SK-N-SH (cell line): Measurements from ENCODE around the gene IL37. TPM values are rescaled to one million over a fixed set of nuclear protein-coding genes. Genes with fewer than 3 reads are reported as not detected.
"Not testable (repeated sequence)": the region's sequence is repeated elsewhere in the genome, so short reads cannot be mapped to it uniquely, and the experiment has no call there.

ENCODE experiments used
- CTCF ChIA-PET: fragments of 300-600, 350-600 bp; formaldehyde crosslinking; extraction: SDS; loops from one replicate; lab custom pipeline; 2021; lab: Yijun Ruan, JAX
- POLR2A ChIA-PET: fragments of 350-600 bp; sonication (Branson Sonifier 250); formaldehyde crosslinking; extraction: SDS; loops from one replicate; lab custom pipeline; 2020; ENCODE audit warnings: antibody characterized with exemption, inconsistent platforms; lab: Yijun Ruan, JAX
- DNase-seq: peaks from one replicate; pipeline ENCODE4 v3.0.0; 2012
- H2AFZ ChIP-seq: fragments of 200-600 bp; sonication (generic); 2 replicates; pipeline ENCODE4 v1.8.1; 2016; ENCODE audit warnings: antibody characterized with exemption, mild to moderate bottlenecking, low read depth
- H3F3A ChIP-seq: fragments of 200-600 bp; sonication (generic); replicated peaks from 2 replicates; pipeline ENCODE3; 2016; ENCODE audit warnings: antibody characterized with exemption, mild to moderate bottlenecking; ENCODE audit not compliant: insufficient read depth
- H3K27ac ChIP-seq, 2 experiments: fragments of 200-500 bp in 1 of 2; fragments of 200-600 bp in 1 of 2; sonication (Bioruptor generic) in 1 of 2; sonication (generic), shearing (Covaris generic) in 1 of 2; 2 replicates each; pipeline versions ENCODE4 v1.5.1 to v1.6.1; 2014 to 2016; ENCODE audit warnings: low read depth in 2 of 2, inconsistent platforms in 1 of 2, low read length in 1 of 2, mild to moderate bottlenecking in 1 of 2, mixed read lengths in 1 of 2
- H3K27me3 ChIP-seq: fragments of 200-600 bp; sonication (generic), shearing (Covaris generic); 2 replicates; pipeline ENCODE4 v1.6.1; 2016; ENCODE audit warnings: mixed run types; ENCODE audit not compliant: insufficient read depth
- H3K36me3 ChIP-seq, 2 experiments: fragments of 200-500 bp in 1 of 2; fragments of 200-600 bp in 1 of 2; sonication (Bioruptor generic) in 1 of 2; sonication (generic) in 1 of 2; replicated peaks in 1 of 2; 2 replicates each; pipeline versions ENCODE3 to v1.5.1; 2014 to 2016; ENCODE audit warnings: low read length in 1 of 2, mild to moderate bottlenecking in 1 of 2; ENCODE audit not compliant: insufficient read depth in 2 of 2, control insufficient read depth in 1 of 2
- H3K4me1 ChIP-seq, 2 experiments: fragments of 200-500 bp in 1 of 2; fragments of 200-600 bp in 1 of 2; sonication (Bioruptor generic) in 1 of 2; sonication (generic), shearing (Covaris generic) in 1 of 2; 2 replicates each; pipeline versions ENCODE4 v1.5.1 to v1.6.1; 2014 to 2016; ENCODE audit warnings: low read depth in 1 of 2, low read length in 1 of 2, mixed run types in 1 of 2; ENCODE audit not compliant: insufficient read depth in 2 of 2, control insufficient read depth in 1 of 2
- H3K4me2 ChIP-seq: fragments of 200-600 bp; sonication (generic), shearing (Covaris generic); 2 replicates; pipeline ENCODE4 v1.6.1; 2017; ENCODE audit warnings: mixed run types
- H3K4me3 ChIP-seq, 2 experiments: fragments of 200-500 bp in 1 of 2; fragments of 200-600 bp in 1 of 2; sonication (Bioruptor generic) in 1 of 2; sonication (generic), shearing (Covaris generic) in 1 of 2; 2 replicates each; pipeline versions ENCODE4 v1.5.1 to v1.8.1; 2014 to 2016; ENCODE audit warnings: low read depth in 2 of 2, inconsistent platforms in 1 of 2, low read length in 1 of 2, mild to moderate bottlenecking in 1 of 2, mixed read lengths in 1 of 2, moderate library complexity in 1 of 2
- H3K79me2 ChIP-seq: fragments of 200-600 bp; sonication (generic); 2 replicates; pipeline ENCODE4 v1.8.1; 2017; ENCODE audit warnings: mild to moderate bottlenecking; ENCODE audit not compliant: insufficient read depth
- H3K9ac ChIP-seq: fragments of 200-600 bp; sonication (generic); 2 replicates; pipeline ENCODE4 v1.6.1; 2017; ENCODE audit warnings: mixed run types
- H3K9me2 ChIP-seq: fragments of 200-600 bp; sonication (generic); 2 replicates; pipeline ENCODE4 v1.6.1; 2017; ENCODE audit warnings: mixed run types
- H3K9me3 ChIP-seq: fragments of 200-600 bp; sonication (generic); 2 replicates; pipeline ENCODE4 v1.6.1; 2017; ENCODE audit warnings: mixed run types, mild to moderate bottlenecking, moderate library complexity
- H4K20me1 ChIP-seq: fragments of 200-600 bp; sonication (generic); 2 replicates; pipeline ENCODE4 v1.6.1; 2017; ENCODE audit warnings: mild to moderate bottlenecking, mixed run types; ENCODE audit not compliant: insufficient read depth
- CHD2 ChIP-seq: fragments of 150-350 bp; IDR thresholded peaks from 2 replicates; pipeline ENCODE4 v1.6.1; 2018; ENCODE audit warnings: low read length; ENCODE audit not compliant: partially characterized antibody
- CTCF ChIP-seq: fragments of 200-600 bp; sonication (generic); IDR thresholded peaks from 2 replicates; pipeline ENCODE4 v1.6.1; 2017; ENCODE audit warnings: antibody characterized with exemption, mild to moderate bottlenecking, moderate library complexity
- EZH2phosphoT487 ChIP-seq: fragments of 200-600 bp; sonication (generic); IDR thresholded peaks from 2 replicates; pipeline ENCODE4 v1.6.1; 2017; ENCODE audit warnings: low read depth, mixed run types, mild to moderate bottlenecking, antibody characterized with exemption, moderate library complexity, borderline replicate concordance
- FOXJ3 ChIP-seq: sonication (generic); formaldehyde crosslinking; IDR thresholded peaks from 2 replicates; pipeline ENCODE4 v1.5.1; 2020; ENCODE audit warnings: mild to moderate bottlenecking, missing genetic modification reagents
- FOXM1 ChIP-seq: IDR thresholded peaks from 2 replicates; pipeline ENCODE4 v1.4.0; 2012; ENCODE audit warnings: low read depth, mild to moderate bottlenecking
- POLR2AphosphoS5 ChIP-seq: IDR thresholded peaks from 2 replicates; pipeline ENCODE4 v1.6.1; 2012; ENCODE audit warnings: low read depth, low read length
- TEAD4 ChIP-seq: IDR thresholded peaks from 2 replicates; pipeline ENCODE4 v1.4.0; 2012; ENCODE audit warnings: mild to moderate bottlenecking, borderline replicate concordance; ENCODE audit not compliant: insufficient read depth
- YY1 ChIP-seq: IDR thresholded peaks from 2 replicates; pipeline ENCODE4 v1.4.0; 2012; ENCODE audit warnings: low read depth, mild to moderate bottlenecking
- ZBTB33 ChIP-seq: IDR thresholded peaks from 2 replicates; pipeline ENCODE4 v1.4.0; 2012; ENCODE audit warnings: low read depth, borderline replicate concordance
- WGBS: methylation state at CpG from one replicate; pipeline ENCODE4 v1.1.6; 2017; ENCODE audit warnings: low lambda C conversion rate; 5-methylcytosine and 5-hydroxymethylcytosine counted together
- polyA plus RNA-seq, 3 experiments: library from polyadenylated mRNA; depleted of rRNA; stranded (reverse); fragments of >200 nt; gene quantifications; 2 replicates each; pipeline ENCODE4 v1.2.3, GENCODE V29; 2012
- TF ChIP-seq, protein P1 (sequence below): IDR thresholded peaks from 2 replicates; pipeline ENCODE4; 2012

The IL37 gene
- polyA plus RNA-seq, 1 of the 3 experiments (the other 2 are of a cell fraction), result not detected

DNA sequence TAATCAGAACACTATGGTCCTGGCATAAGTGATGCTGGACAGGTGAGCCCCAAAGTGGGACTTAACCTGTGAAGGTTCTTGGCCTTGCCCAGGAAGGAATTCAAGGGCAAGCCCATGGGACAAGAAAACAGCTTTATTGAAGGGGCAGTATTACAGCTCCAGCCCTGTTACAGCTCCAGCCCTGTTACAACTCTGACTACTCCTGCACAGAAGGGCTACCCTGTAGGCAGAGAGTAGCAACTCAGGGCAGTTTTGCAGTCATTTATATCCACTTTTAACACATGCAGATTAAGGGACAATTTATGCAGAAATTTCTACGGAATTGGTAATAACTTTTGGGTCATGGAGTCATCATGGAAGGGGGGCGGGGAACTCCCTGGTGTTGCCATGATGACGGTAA is 15.7 kb downstream of the IL37 start:
- no peaks in the 10 kb centered on the region for H3K9me3 ChIP-seq
- H3K9me2 ChIP-seq, result no peaks in the 10 kb centered on the region
- no peaks in the 10 kb centered on the region for H3K79me2 ChIP-seq
- ChIA-PET CTCF (interaction anchor here (0.7 to 1.7 kb wide), 2 partner anchors 15 to 183 kb away, joined by 4 to 9 read pairs; no protein-coding TSS in a partner anchor), POLR2A (no interaction called here)
- H3K27me3 ChIP-seq, result peaks cover 35% of the 10 kb centered on the region; the same call in 1 of the 2 replicates
- DNase-seq, result no peak
- H3K27ac ChIP-seq, result no peak overlapping the region
- H3F3A ChIP-seq, result no peaks in the 10 kb centered on the region
- H3K4me2 ChIP-seq, result no peak overlapping the region
- no peaks in the 10 kb centered on the region for H4K20me1 ChIP-seq
- H3K4me3 ChIP-seq, result no peak overlapping the region
- no peaks in the 10 kb centered on the region for H3K36me3 ChIP-seq
- TF ChIP-seq CHD2, result no peak
- H3K9ac ChIP-seq, result no peak overlapping the region
- no peaks in the 10 kb centered on the region for H3K4me1 ChIP-seq
- WGBS, result 25% methylated on average over 3 of the region's 3 CpGs
- no peak overlapping the region for H2AFZ ChIP-seq

- WGBS, result 3% methylated on average over 3 of the region's 3 CpGs
- CTCF ChIA-PET, result interaction anchor here (1.7 kb wide), 1 partner anchor 14 kb away, joined by 9 read pairs; no protein-coding TSS in a partner anchor
Measured at GRCh38 chr2:112927745-112928144, 16.8 kb downstream of the IL37 start.

DNA sequence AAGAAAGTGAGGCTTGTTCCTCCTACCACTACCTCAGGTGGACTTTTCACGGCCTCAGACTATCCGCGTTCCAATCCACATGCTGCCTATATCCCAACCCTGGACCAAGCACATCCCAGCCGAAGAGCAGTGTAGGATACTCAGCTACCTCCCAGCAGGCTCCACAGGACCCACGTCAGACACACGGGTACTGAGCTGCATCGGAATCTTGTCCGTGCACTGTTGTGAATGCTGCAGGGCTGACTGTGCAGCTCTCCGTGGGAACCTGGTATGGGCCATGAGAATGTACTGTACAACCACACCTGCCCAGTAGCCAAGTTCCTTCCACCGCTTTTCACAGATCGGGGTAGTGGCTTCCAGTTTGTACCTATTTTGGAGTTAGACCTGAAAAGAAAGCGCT is 22.3 kb downstream of the IL37 start:
- Histone ChIP-seq H4K20me1 (no peaks in the 10 kb centered on the region), H3K36me3 (no peaks in the 10 kb centered on the region), H3K4me1 (no peaks in the 10 kb centered on the region), H2AFZ (no peak overlapping the region), H3K27ac (no peak overlapping the region), H3K79me2 (no peaks in the 10 kb centered on the region), H3K9me2 (no peaks in the 10 kb centered on the region), H3K4me2 (no peak overlapping the region), H3K4me3 (no peak overlapping the region), H3K27me3 (peaks cover 29% of the 10 kb centered on the region; the same call in 1 of the 2 replicates), H3K9me3 (no peaks in the 10 kb centered on the region), H3K9ac (no peak overlapping the region), H3F3A (no peaks in the 10 kb centered on the region)
- TF ChIP-seq FOXJ3 (no peak), YY1 (no peak), ZBTB33 (no peak), EZH2phosphoT487 (no peak), POLR2AphosphoS5 (no peak), FOXM1 (no peak)
- TF ChIP-seq, protein P1, sequence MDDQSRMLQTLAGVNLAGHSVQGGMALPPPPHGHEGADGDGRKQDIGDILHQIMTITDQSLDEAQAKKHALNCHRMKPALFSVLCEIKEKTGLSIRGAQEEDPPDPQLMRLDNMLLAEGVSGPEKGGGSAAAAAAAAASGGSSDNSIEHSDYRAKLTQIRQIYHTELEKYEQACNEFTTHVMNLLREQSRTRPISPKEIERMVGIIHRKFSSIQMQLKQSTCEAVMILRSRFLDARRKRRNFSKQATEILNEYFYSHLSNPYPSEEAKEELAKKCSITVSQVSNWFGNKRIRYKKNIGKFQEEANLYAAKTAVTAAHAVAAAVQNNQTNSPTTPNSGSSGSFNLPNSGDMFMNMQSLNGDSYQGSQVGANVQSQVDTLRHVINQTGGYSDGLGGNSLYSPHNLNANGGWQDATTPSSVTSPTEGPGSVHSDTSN, result no peak
- ChIA-PET CTCF (interaction anchor here (1.0 to 3.0 kb wide), 2 partner anchors 8 to 358 kb away, joined by 4 to 14 read pairs; no protein-coding TSS in a partner anchor), POLR2A (no interaction called here)
- 38% methylated on average over 8 of the region's 12 CpGs for WGBS
- no peak for DNase-seq

More at GRCh38 chr2:112927745-112928144, 16.8 kb downstream of the IL37 start:
- no peak for DNase-seq
- H2AFZ ChIP-seq, result no peak overlapping the region
- H3K4me2 ChIP-seq, result no peak overlapping the region
- no peaks in the 10 kb centered on the region for H3K79me2 ChIP-seq
- H3K9me3 ChIP-seq, result no peaks in the 10 kb centered on the region
- no peaks in the 10 kb centered on the region for H4K20me1 ChIP-seq
- H3F3A ChIP-seq, result no peaks in the 10 kb centered on the region
- H3K9me2 ChIP-seq, result no peaks in the 10 kb centered on the region
- H3K9ac ChIP-seq, result no peak overlapping the region
- H3K4me1 ChIP-seq, result no peaks in the 10 kb centered on the region
- peaks cover 41% of the 10 kb centered on the region; the same call in 1 of the 2 replicates for H3K27me3 ChIP-seq
- no peak overlapping the region for H3K27ac ChIP-seq
- TF ChIP-seq TEAD4 (no peak), CTCF (no peak), YY1 (no peak)
- no peak overlapping the region for H3K4me3 ChIP-seq
- POLR2A ChIA-PET, result no interaction called here
- H3K36me3 ChIP-seq, result no peaks in the 10 kb centered on the region

- H3K9me3 ChIP-seq, DNase-seq, H3F3A ChIP-seq, POLR2A ChIA-PET, H3K79me2 ChIP-seq, H4K20me1 ChIP-seq, H2AFZ ChIP-seq, H3K4me1 ChIP-seq, H3K4me2 ChIP-seq, H3K36me3 ChIP-seq, H3K9me2 ChIP-seq, H3K27ac ChIP-seq, H3K4me3 ChIP-seq, H3K9ac ChIP-seq: not testable (repeated sequence)
- peaks cover 29% of the 10 kb centered on the region; the same call in 1 of the 2 replicates for H3K27me3 ChIP-seq
- 28% methylated on average over 2 of the region's 2 CpGs for WGBS
- CTCF ChIA-PET, result interaction anchor here (3.0 kb wide), 1 partner anchor 7 kb away, joined by 14 read pairs; no protein-coding TSS in a partner anchor
Measured at GRCh38 chr2:112934117-112934516, 23.2 kb downstream of the IL37 start.
